ENCODE results near the gene SEMA3B. TPM values are rescaled to one million over a fixed set of nuclear protein-coding genes. Genes with fewer than 3 reads are reported as not detected.

SEMA3B gene
- total and polyA plus RNA-seq, 9 of the 15 experiments (the other 6 are each of a cell fraction or from before 2014, with no cell fraction given), result 0.03 to 1.8 (median 0.55) TPM; not detected in 1

- TF ChIP-seq SIN3A (IDR thresholded peaks at IDR 0.05; ENCODE audit: borderline replicate concordance in 2 of 2, control insufficient read depth in 1 of 2, low read depth in 2 of 2, low read length in 2 of 2), result peak in 1 of 2 experiments; percentile 85; a peak in 3 of 4 replicates
- no peak for TF ChIP-seq ZNF175 (CRISPR knock-in tag; IDR thresholded peaks at IDR 0.05; ENCODE audit: low read depth)
- TF ChIP-seq TCF7L2 (IDR thresholded peaks at IDR 0.05; ENCODE audit: low read depth, low read length), result peak; percentile 90
- TF ChIP-seq ZBED1 (IDR thresholded peaks at IDR 0.05), result no peak
- TF ChIP-seq HSF4 (CRISPR knock-in tag; IDR thresholded peaks at IDR 0.05; ENCODE audit: borderline replicate concordance), result no peak
- no peak for TF ChIP-seq KHSRP (IDR thresholded peaks at IDR 0.05)
- peak; percentile 85 for TF ChIP-seq ASH1L (IDR thresholded peaks at IDR 0.05; ENCODE audit: borderline replicate concordance, low read depth, partially characterized antibody)
- TF ChIP-seq ZNF639 (CRISPR knock-in tag; conservative IDR thresholded peaks at IDR 0.05 in 1 of 2, IDR thresholded peaks at IDR 0.05 in 1 of 2), result peak in 1 of 2 experiments; percentile 61; a peak in 1 of 4 replicates
- no peak for TF ChIP-seq ZNF224 (CRISPR knock-in tag; IDR thresholded peaks at IDR 0.05)
- no peak for TF ChIP-seq CREB3L1 (IDR thresholded peaks at IDR 0.05; ENCODE audit: borderline replicate concordance, low read depth)
- TF ChIP-seq ATF7 (IDR thresholded peaks at IDR 0.05), result peak; percentile 100
- no peak for TF ChIP-seq CBX3 (IDR thresholded peaks at IDR 0.05; ENCODE audit: borderline replicate concordance in 1 of 2, low read length in 2 of 2)
- no peak for TF ChIP-seq THAP7 (CRISPR knock-in tag; IDR thresholded peaks at IDR 0.05)
- TF ChIP-seq RB1 (IDR thresholded peaks at IDR 0.05; ENCODE audit: low read depth), result peak; percentile 48; the same call in 1 of the 2 replicates
- no peak for TF ChIP-seq KAT7 (CRISPR knock-in tag; IDR thresholded peaks at IDR 0.05; ENCODE audit: borderline replicate concordance)
- no peak for TF ChIP-seq ZNF12 (CRISPR knock-in tag; IDR thresholded peaks at IDR 0.05)
- no peak for TF ChIP-seq ZBTB34 (CRISPR knock-in tag; IDR thresholded peaks at IDR 0.05)
- no peak for TF ChIP-seq ESRRB (CRISPR knock-in tag; IDR thresholded peaks at IDR 0.05; ENCODE audit: borderline replicate concordance)
- TF ChIP-seq ZNF146 (CRISPR knock-in tag; IDR thresholded peaks at IDR 0.05; ENCODE audit: unreplicated experiment), result no peak
- peak; percentile 94 for TF ChIP-seq MBD2 (IDR thresholded peaks at IDR 0.05; ENCODE audit: borderline replicate concordance, low read depth)
- TF ChIP-seq SMARCC2 (IDR thresholded peaks at IDR 0.05; ENCODE audit: low read depth), result no peak
These were observed 52.6 kb downstream of the SEMA3B start (continued) for GRCh38 chr3:50321336-50322114.
